ENCODE results near the gene AFF4. TPM values are rescaled to one million over a fixed set of nuclear protein-coding genes. Genes with fewer than 3 reads are reported as not detected.

AFF4 gene
- total RNA-seq, 1 donor from 2014 or later, result 63.0 TPM

GRCh38 chr5:132916086-132916485 lies 47.3 kb downstream of the AFF4 start:
- no peak overlapping the region for H3K27ac ChIP-seq
- H3K36me3 ChIP-seq, result peaks cover 18 to 57% of the 10 kb centered on the region in 2 donors
- H3K4me1 ChIP-seq, result no peaks in the 10 kb centered on the region
- intact Hi-C loops (cut with DNase I), result no loop called here
- H3K27me3 ChIP-seq, result no peaks in the 10 kb centered on the region
- no peak for TF ChIP-seq CTCF (IDR thresholded peaks at IDR 0.05)
- DNase-seq (ENCODE audit: low spot score in 2 of 2), result no peak
- H3K9me3 ChIP-seq, result no peaks in the 10 kb centered on the region
- H3K4me3 ChIP-seq, result no peak overlapping the region

- H3K36me3 ChIP-seq, result peaks cover 13 to 53% of the 10 kb centered on the region in 2 donors
- H3K4me1 ChIP-seq, result no peaks in the 10 kb centered on the region
- intact Hi-C loops (cut with DNase I), result no loop called here
- no peak overlapping the region for H3K4me3 ChIP-seq
- no peaks in the 10 kb centered on the region for H3K9me3 ChIP-seq
- no peaks in the 10 kb centered on the region for H3K27me3 ChIP-seq
- no peak overlapping the region for H3K27ac ChIP-seq
- TF ChIP-seq CTCF (IDR thresholded peaks at IDR 0.05), result no peak
- no peak for DNase-seq (ENCODE audit: low spot score in 2 of 2)
Observed at GRCh38 chr5:132915681-132916080, 47.8 kb downstream of the AFF4 start.

GRCh38 chr5:132909702-132910101 lies 53.7 kb downstream of the AFF4 start:
- no peaks in the 10 kb centered on the region for H3K9me3 ChIP-seq
- intact Hi-C loops (cut with DNase I), result no loop called here
- H3K27ac ChIP-seq, result no peak overlapping the region
- no peak overlapping the region for H3K4me3 ChIP-seq
- H3K4me1 ChIP-seq, result no peaks in the 10 kb centered on the region
- DNase-seq (ENCODE audit: low spot score in 2 of 2), result no peak
- TF ChIP-seq CTCF (IDR thresholded peaks at IDR 0.05), result no peak
- H3K27me3 ChIP-seq, result no peaks in the 10 kb centered on the region
- peaks cover 13 to 40% of the 10 kb centered on the region in 2 donors for H3K36me3 ChIP-seq

GRCh38 chr5:132907161-132907560 lies 56.3 kb downstream of the AFF4 start:
- Histone ChIP-seq H3K27ac (no peak overlapping the region), H3K27me3 (no peaks in the 10 kb centered on the region), H3K4me1 (no peaks in the 10 kb centered on the region), H3K9me3 (no peaks in the 10 kb centered on the region), H3K36me3 (peaks cover 25 to 30% of the 10 kb centered on the region in 2 donors), H3K4me3 (no peak overlapping the region)
- no peak for TF ChIP-seq CTCF (IDR thresholded peaks at IDR 0.05)
- intact Hi-C loops (cut with DNase I), result no loop called here
- DNase-seq (ENCODE audit: low spot score in 2 of 2), result no peak

- no peak for DNase-seq (ENCODE audit: low spot score in 2 of 2)
- no peaks in the 10 kb centered on the region for H3K4me1 ChIP-seq
- peaks cover 25 to 26% of the 10 kb centered on the region in 2 donors for H3K36me3 ChIP-seq
- H3K4me3 ChIP-seq, result no peak overlapping the region
- H3K9me3 ChIP-seq, result no peaks in the 10 kb centered on the region
- H3K27me3 ChIP-seq, result no peaks in the 10 kb centered on the region
- H3K27ac ChIP-seq, result no peak overlapping the region
- TF ChIP-seq CTCF (IDR thresholded peaks at IDR 0.05), result no peak
- intact Hi-C loops (cut with DNase I), result no loop called here
Observed at GRCh38 chr5:132905938-132906337, 57.5 kb downstream of the AFF4 start.

- intact Hi-C loops (cut with DNase I), result no loop called here
- H3K36me3 ChIP-seq, result peaks cover 42 to 49% of the 10 kb centered on the region in 2 donors
Observed at GRCh38 chr5:132901730-132902129, 61.7 kb downstream of the AFF4 start.

More at GRCh38 chr5:132901730-132902129, 61.7 kb downstream of the AFF4 start:
- no peak overlapping the region for H3K27ac ChIP-seq
- H3K4me1 ChIP-seq, result no peaks in the 10 kb centered on the region
- DNase-seq (ENCODE audit: low spot score in 2 of 2), result no peak
- H3K4me3 ChIP-seq, result no peak overlapping the region
- H3K9me3 ChIP-seq, result no peaks in the 10 kb centered on the region
- TF ChIP-seq CTCF (IDR thresholded peaks at IDR 0.05), result no peak
- no peaks in the 10 kb centered on the region for H3K27me3 ChIP-seq
